ENCODE measurements around the gene SHF. TPM values are rescaled to one million over a fixed set of nuclear protein-coding genes. Genes with fewer than 3 reads are reported as not detected.

Gene SHF
- total RNA-seq, 1 experiment from 2014 or later = 56.4 TPM

DNA sequence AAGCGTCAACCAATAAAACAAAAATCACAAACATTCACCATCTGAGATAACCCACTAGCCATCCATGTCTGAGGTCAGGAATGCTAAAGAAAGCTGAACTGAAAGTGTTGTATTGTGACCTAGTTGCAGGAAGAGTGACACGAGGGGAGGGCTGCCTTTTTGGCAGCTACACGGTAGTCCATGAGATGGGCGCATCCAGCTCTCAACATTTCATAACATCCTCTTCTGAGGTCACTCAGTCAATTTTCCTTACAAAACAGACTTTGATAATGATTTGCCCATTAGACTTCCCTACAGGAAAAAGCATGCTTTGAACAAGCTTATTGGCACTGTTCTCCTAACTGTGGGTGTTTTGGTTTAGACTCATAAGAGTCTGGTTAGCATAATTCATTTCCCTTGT lies 15.4 kb upstream of the SHF start:
- DNase-seq = no peak
- Histone ChIP-seq H3K27me3 (ENCODE audit: control insufficient read depth, insufficient read depth, low read length) (no peaks in the 10 kb centered on the region), H3K36me3 (replicated peaks; ENCODE audit: control insufficient read depth, insufficient read depth, low read length) (no peaks in the 10 kb centered on the region), H3K4me3 (ENCODE audit: insufficient read depth, low read depth, low read length) (no peak overlapping the region)

DNA sequence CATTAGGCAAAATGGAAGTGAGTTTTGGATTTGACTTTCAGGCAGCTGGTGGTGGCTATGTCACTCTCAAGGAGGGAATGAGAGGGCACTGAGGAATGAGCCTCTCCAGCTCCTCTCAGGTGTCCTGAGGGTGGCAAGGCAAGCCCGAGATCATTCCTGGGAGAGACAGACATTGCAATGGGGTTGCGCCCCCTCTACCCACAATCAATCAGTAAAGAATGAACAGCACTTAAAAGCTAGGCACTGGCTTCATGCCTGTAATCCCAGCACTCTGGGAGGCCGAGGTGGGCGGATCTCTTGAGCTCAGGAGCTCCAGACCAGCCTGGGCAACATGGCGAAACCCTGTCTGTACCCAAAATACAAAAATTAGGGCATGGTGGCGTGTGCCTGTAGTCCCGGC lies 14.1 kb upstream of the SHF start:
- Histone ChIP-seq H3K4me3 (ENCODE audit: insufficient read depth, low read depth, low read length) (no peak overlapping the region), H3K27me3 (ENCODE audit: control insufficient read depth, insufficient read depth, low read length) (no peaks in the 10 kb centered on the region), H3K36me3 (replicated peaks; ENCODE audit: control insufficient read depth, insufficient read depth, low read length) (no peaks in the 10 kb centered on the region)
- no peak for DNase-seq

DNA sequence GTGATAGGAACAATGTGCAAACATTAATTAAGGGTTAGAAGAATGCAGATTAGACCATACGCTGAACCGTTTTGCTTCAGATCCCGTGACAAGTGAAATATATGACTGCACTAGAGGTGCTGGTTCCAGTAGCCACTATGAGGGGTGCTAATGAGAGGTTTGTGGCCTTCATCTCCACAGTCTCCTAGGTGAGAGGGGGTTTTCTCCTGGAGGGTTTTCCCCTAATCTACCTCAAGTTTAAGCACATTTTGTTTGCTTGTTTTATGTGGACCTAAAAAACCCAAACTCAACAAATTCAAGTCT lies 13.7 kb upstream of the SHF start:
- H3K27me3 ChIP-seq (ENCODE audit: control insufficient read depth, insufficient read depth, low read length) = no peaks in the 10 kb centered on the region
- H3K36me3 ChIP-seq (replicated peaks; ENCODE audit: control insufficient read depth, insufficient read depth, low read length) = no peaks in the 10 kb centered on the region
- H3K4me3 ChIP-seq (ENCODE audit: insufficient read depth, low read depth, low read length) = no peak overlapping the region
- no peak for DNase-seq

DNA sequence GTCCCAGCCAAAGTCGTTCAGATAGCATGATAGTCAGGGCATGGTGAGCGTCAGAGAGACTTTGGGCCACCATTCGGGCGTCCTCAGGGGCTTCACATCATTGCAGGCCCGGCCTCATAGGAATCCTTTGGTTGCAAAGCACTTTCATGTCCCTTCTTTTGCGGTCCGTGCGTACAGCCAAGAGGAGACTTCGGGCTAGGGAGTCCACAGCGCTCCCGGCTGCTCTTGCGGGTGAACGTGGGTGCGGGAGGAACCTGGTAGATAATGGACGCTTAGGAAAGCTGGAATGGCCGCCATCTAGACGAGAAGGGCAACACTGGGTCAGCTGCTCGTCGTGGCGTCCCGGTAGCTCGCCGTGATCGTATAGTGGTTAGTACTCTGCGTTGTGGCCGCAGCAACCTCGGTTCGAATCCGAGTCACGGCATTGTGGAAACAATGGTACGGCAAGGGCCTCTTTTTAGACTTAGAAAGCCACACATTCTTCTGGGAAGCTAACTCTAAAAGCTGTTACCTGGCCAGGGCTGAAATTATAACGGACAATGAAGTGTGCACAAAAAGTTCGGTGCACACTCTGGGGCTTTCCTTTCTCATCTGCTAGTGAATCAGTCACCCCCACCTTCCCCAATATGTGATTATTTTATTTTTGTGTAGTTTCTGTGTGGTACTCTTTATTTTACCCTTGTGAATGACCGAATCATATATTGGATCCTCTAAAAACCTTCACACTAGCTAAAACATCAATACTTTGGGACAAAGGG lies 13.2 kb upstream of the SHF start:
- Histone ChIP-seq H3K36me3 (replicated peaks; ENCODE audit: control insufficient read depth, insufficient read depth, low read length) (no peaks in the 10 kb centered on the region), H3K27me3 (ENCODE audit: control insufficient read depth, insufficient read depth, low read length) (no peaks in the 10 kb centered on the region), H3K4me3 (ENCODE audit: insufficient read depth, low read depth, low read length) (peak overlapping the region; percentile 85)
- peak; percentile 44 for DNase-seq

DNA sequence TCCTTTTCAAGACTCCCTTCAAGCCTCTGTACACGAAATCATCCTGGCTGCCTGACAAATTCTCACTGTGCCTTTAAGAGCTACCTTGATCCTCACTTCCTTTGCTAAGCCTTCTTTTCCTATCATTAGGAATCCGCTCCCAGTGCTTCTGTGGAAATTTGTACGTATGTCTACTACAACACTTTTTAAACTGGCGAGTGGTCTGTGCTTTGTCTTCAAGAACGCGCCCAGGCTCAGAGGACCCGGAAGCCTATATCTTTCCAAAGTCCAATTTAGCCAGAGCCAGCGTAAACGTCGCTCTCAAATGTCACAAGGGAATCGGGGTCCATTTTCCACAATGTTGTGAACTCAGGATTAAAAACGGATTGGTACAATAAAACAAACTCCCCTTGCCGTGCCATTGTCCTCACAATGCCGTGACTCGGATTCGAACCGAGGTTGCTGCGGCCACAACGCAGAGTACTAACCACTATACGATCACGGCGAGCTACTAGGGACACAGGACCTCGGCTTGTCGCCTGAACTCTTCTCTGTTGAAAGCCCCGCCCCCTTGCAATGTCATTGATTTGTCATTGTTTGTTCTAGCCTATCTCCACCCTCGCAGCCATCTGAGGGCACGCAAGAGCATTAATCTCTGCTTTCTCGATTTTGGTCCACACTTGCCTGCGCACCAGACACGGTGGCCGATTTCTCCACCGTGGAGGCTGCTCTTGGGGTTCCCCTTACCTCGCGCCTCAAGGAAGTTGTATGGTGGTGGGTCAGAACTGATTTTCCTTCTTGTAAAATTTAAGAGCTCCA lies 12.4 kb upstream of the SHF start:
- Histone ChIP-seq H3K27me3 (ENCODE audit: control insufficient read depth, insufficient read depth, low read length) (no peaks in the 10 kb centered on the region), H3K4me3 (ENCODE audit: insufficient read depth, low read depth, low read length) (peak overlapping the region; percentile 85), H3K36me3 (replicated peaks; ENCODE audit: control insufficient read depth, insufficient read depth, low read length) (no peaks in the 10 kb centered on the region)
- DNase-seq = peak; percentile 67

DNA sequence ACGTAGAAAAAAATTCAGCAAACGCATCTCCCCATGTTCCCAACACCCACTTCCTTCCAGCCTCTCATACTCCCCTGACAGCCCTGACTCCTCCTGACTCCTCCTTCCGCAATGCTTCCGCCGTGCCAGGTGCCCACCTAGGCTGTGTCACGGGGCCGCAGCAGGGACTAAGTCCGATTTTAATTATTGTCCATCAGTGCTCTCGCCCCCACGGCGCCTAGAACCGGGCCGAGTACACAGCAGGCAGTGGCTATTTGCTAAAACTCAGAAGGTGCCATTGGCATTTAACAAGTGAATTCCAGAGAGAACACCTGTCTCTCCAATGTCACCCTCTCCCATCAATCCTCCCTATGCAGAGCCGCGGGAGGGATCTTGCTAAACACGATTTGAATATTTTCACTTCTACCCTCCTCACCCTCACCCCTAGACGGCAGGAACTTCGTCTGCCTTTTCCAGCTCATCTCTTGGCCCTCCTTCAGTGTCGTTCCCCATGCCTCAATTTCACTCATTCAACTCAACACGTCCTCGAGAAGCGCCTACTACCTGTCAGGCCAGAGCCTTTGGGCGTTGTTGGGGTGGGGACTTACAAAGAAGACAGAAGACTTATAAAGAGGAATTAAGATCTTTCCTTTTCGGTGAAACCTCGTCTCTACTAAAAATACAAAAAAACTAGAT lies 11.5 kb upstream of the SHF start:
- Histone ChIP-seq H3K27me3 (ENCODE audit: control insufficient read depth, insufficient read depth, low read length) (no peaks in the 10 kb centered on the region), H3K4me3 (ENCODE audit: insufficient read depth, low read depth, low read length) (peak overlapping the region; percentile 85), H3K36me3 (replicated peaks; ENCODE audit: control insufficient read depth, insufficient read depth, low read length) (no peaks in the 10 kb centered on the region)
- no peak for DNase-seq

DNA sequence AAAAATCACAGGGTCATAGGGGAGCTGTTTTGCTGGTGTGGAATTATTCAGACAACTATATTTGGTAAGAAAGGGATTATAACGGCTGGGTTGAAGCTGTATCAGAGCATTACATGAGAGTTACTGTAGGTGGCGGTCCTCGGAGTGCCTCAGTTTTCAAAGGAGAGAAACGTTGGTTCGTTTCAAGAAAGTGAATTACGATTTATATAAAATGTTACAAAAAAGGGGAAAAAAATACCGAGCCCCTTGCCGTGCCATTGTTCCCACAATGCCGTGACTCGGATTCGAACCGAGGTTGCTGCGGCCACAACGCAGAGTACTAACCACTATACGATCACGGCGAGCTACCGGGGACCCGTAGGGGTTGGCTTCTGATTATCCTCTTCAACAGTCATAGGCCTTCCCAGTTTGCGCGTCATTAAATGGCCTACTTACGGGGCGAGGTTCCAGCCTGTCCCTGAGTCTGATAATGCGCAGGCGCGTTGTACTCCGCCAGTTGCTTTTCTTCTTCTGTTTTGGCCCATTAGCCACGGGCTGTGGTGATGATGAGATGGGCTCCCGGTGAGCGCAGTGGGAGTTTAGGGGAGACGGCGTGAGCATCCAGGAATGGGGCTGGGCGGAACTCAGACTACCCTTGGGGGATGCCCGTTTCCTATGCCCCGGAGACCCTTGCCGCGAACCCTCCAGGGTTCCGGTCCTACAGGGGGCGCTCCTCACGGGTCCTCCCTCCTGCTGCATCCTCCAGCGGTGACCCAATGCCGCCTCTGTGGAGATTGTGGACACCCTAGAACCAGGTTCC lies 10.8 kb upstream of the SHF start:
- peak overlapping the region; percentile 85 for H3K4me3 ChIP-seq (ENCODE audit: insufficient read depth, low read depth, low read length)
- H3K27me3 ChIP-seq (ENCODE audit: control insufficient read depth, insufficient read depth, low read length) = no peaks in the 10 kb centered on the region
- H3K36me3 ChIP-seq (replicated peaks; ENCODE audit: control insufficient read depth, insufficient read depth, low read length) = no peaks in the 10 kb centered on the region
- peak; percentile 87 for DNase-seq

DNA sequence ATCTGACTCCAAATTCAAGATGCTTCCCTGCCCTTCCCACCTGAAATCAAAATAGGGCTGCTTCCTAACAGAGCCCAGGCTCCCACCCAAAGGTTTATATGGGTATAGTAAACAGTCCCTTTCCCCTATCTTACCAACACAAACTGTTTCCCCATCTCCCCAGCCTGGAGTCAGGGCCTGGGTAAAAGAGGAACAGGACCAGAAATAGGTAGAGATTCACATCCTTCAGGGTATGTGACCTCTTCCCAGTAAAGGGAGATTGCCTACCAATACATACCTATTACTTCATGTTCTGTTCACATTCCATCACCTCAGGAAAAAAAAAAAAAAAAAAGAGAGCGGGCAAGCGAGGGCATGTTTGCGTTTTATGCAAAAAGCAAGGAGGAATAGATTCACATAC lies 9.7 kb upstream of the SHF start:
- H3K4me3 ChIP-seq (ENCODE audit: insufficient read depth, low read depth, low read length) = no peak overlapping the region
- no peaks in the 10 kb centered on the region for H3K36me3 ChIP-seq (replicated peaks; ENCODE audit: control insufficient read depth, insufficient read depth, low read length)
- no peaks in the 10 kb centered on the region for H3K27me3 ChIP-seq (ENCODE audit: control insufficient read depth, insufficient read depth, low read length)
- no peak for DNase-seq

DNA sequence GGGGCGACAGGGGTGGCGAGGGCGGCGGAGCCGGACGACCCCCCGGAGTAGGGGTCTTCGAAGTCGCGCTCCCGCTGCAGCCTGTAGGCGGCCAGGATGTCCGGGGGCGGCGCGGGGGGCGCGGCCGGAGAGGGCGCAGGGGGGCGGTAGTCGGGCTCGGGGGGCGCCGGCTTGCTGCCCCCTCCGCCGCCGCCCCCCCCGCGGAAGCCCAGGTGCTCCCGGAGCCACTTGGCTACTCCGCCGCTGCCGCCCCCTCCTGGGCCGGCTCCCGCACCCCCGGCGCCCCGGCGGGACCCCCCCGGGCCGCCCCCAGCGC lies 230 bp downstream of the SHF start:
- peak overlapping the region; percentile 72 for H3K4me3 ChIP-seq (ENCODE audit: insufficient read depth, low read depth, low read length)
- peaks cover 11% of the 10 kb centered on the region for H3K27me3 ChIP-seq (ENCODE audit: control insufficient read depth, insufficient read depth, low read length)
- DNase-seq = no peak
- H3K36me3 ChIP-seq (replicated peaks; ENCODE audit: control insufficient read depth, insufficient read depth, low read length) = no peaks in the 10 kb centered on the region; the same call in 1 of the 2 replicates

DNA sequence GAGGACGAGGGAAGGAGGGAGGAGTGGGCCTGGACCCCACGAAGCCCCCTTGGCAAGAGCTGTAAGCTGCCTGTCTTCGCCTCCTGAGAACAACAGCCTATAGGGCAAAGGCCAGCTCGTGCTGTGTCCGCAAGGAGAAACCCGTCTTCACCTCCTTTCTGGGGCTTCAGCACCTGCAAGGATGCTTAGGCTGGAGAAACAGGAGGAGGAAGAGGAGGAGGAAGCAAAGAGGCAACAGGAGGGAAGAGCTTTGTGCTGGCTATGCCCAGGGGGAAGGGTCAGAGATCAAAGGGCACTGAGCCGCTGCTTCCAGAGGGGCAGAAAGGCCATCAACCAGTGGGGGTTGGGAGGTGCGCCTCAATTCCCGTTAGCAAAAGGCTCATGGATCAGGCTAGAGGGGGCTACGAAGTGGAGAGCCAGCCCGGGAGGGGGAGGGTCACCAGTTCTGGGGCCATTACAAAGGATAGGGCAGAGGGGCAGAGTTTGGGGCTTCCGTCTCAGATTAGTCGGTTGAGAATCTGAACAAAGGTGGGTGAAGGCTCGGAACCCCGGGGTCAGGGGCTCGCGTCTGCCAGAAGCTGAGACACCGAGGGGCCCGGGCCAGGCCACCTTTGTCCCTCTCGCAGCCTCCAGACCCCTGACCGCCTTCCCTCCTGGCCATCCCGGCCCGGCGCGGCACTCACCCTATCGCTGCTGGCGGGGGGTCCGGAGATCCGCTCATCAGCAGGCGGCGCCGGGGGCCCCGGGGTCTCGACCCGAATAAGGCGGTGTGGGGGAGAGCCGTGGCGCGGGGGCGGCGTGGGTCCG lies 792 bp downstream of the SHF start:
- peak overlapping the region; percentile 72 for H3K4me3 ChIP-seq (ENCODE audit: insufficient read depth, low read depth, low read length)
- peaks cover 11% of the 10 kb centered on the region for H3K27me3 ChIP-seq (ENCODE audit: control insufficient read depth, insufficient read depth, low read length)
- H3K36me3 ChIP-seq (replicated peaks; ENCODE audit: control insufficient read depth, insufficient read depth, low read length) = no peaks in the 10 kb centered on the region; the same call in 1 of the 2 replicates
- DNase-seq = peak; percentile 78

DNA sequence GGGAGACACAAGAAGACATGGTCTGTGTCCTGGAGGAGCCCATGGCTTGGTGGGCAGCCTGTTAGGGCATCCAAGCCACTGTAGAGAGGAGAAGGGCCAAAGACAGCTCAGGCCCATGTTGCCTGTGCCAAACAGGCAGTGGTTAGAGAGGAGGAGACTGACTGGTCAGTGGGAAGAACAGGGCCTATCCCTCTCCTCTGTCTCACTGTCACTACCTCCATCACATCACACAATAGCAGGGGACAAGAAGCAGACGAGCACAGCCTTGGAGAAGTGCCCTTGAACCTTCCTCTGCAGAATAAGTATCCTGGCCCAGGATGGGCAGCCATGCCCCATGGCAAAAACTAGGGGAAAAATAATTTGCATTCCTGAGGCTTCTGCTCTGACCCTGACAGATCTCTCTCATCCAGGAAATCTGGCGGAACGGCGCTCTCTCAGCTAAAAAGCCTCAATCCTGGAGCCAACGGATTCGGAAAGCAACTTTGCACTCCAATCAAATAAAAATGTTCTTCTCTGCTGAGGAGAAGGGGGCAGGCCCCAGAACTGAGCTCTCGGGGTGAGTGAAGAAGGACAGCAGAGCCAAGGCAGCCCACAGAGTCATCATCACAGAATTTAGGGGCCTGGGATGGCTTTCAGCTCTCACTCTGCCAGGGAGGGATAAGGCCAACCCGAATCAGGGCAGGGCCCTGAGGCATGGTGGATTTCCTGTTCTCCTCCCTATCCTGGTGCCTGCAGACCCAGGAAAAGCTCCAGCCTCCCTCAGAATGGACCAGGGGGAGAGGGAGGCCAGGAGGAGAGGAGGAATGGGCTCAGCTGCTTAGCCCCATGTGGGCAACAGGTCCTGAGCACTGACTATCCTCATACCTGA lies 1.6 kb downstream of the SHF start:
- peaks cover 11% of the 10 kb centered on the region for H3K27me3 ChIP-seq (ENCODE audit: control insufficient read depth, insufficient read depth, low read length)
- peak; percentile 52 for DNase-seq
- peak overlapping the region; percentile 72 for H3K4me3 ChIP-seq (ENCODE audit: insufficient read depth, low read depth, low read length)
- no peaks in the 10 kb centered on the region; the same call in 1 of the 2 replicates for H3K36me3 ChIP-seq (replicated peaks; ENCODE audit: control insufficient read depth, insufficient read depth, low read length)

DNA sequence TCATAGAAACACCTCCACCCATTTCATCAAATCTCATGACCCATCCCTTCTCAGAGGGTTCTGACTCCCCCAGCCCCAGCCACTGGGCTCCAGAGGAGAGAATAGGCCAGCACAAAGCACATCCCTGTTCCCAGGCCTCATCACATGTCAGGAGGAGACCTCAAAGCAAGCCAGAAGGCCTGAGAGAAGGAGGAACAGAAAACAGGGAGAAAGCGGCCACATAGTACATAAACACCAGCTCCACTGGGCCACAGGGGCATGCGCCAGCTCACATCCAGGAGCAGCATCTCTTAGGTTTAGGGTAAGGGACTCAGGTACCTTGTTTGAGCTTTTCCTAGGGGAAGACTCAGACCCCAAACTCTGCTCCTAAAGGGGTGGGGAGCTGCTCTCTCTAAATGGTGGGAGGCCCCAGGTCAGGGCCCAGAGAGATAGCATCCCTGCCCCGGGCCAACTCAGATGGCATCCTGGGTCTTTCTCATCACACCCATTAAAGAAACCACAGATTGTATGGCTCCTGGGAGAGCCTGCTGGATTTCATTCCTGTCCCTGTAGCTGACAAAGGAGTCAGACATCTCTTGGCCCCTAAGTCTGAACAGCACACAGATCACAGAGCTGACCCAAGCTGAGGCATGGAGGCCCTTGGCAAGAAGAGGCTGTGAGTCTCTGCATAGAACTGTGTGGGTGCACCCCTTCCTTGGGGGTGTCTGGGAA lies 2.5 kb downstream of the SHF start:
- peak; percentile 20 for DNase-seq
- H3K27me3 ChIP-seq (ENCODE audit: control insufficient read depth, insufficient read depth, low read length) = peaks cover 11% of the 10 kb centered on the region
- H3K4me3 ChIP-seq (ENCODE audit: insufficient read depth, low read depth, low read length) = no peak overlapping the region
- no peaks in the 10 kb centered on the region; the same call in 1 of the 2 replicates for H3K36me3 ChIP-seq (replicated peaks; ENCODE audit: control insufficient read depth, insufficient read depth, low read length)
